GM21526 (cell line): ENCODE measurements around the gene TMEM253.

Experiments
- ATAC-seq: cut with Tn5 transposase; IDR thresholded peaks from one replicate; pipeline ENCODE4 v1.9.1; 2021; ENCODE audit warnings: moderate library complexity; ENCODE audit not compliant: unreplicated experiment, low FRiP score

Gene TMEM253

DNA sequence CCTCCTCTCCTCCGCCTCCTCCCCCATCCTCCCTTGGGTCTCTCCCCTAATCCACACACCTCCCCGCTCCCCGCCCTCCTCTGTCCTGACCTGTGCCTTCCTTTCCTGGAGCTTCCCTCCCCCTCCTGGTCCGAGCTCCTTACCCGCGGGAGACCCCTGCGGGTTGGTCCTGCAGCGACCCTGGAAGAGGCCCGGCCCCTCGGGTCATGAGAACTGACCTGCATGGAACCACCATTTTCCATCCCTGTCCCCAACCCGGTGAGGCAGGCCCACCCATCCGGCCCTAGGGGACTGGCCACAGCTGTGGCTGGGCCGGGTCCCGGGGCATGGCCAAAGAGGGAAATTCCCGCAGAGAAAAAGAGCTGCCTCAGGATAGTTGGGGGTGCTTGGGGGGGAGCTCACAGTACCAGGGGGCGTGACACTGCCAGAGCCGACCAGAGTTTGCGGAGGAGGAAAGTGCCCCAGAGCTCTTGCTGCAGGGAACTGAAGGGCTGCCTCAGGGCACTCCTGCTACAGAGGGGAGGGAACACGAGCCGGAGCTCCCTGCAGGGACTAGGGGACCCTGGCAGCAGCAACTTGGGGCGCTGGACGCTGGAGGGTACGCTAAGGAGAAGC lies 30.1 kb upstream of the TMEM253 start:
- no peak for ATAC-seq

DNA sequence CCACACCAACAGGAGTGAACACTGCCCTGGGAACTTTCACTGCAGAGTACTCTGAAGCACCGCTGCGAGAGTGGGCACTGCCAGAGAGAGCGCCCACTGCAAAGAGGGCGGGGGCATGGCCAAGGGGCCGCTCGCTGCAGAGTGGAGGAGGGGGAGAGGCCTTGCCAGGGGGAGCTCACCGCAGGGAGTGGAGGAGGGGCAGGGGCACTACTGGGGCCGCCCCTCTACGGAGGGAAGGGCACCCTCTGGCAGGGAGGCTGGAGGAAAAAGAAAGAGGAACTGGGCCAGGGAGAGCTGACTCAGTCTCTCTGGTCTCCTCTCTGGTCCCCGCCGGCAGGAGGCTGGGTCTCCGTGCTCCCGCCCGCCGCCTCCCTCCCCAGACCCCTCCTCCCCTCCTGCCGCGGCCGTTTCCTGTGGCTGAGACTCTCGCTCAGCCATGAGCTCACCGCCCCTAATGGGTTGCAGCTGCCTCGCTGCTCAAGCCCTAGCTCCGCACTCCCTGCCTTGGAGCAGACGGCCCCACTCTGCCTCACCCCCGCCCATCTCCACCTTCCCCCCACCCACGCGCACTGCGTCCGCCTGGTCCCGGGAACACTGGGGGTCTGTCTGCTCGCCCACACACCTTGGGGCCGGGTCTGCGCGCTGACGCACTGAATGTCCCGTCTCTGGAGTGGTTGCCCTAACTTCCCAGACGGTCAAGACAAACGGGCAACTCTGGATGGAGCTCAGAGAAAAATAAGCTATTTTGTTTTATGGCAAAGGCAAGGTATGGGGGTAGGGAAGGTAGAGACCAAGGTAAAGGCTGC lies 29.4 kb upstream of the TMEM253 start:
- peak; percentile 67 for ATAC-seq

DNA sequence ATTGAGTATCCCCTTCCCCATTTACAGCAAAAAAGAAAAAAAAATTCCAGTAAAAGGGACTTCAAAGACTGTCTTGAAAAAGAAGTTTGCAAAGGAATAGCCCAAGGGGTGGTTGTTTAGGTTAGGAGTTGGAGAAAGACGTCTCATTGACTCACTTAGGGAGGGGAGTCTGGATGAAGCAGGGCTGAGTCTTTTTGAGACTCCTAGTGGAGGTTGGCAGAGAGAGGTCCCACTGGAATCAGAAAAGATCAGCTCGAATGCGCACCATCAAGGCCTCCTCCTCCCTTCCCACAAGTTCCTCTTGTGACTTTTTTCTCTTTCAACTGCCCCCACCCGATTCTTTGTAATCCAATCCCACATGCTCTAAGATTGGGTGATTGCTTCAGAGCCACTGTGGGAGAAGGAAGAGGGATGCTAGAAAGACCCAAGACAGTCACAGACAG lies 28.8 kb upstream of the TMEM253 start:
- ATAC-seq: no peak

DNA sequence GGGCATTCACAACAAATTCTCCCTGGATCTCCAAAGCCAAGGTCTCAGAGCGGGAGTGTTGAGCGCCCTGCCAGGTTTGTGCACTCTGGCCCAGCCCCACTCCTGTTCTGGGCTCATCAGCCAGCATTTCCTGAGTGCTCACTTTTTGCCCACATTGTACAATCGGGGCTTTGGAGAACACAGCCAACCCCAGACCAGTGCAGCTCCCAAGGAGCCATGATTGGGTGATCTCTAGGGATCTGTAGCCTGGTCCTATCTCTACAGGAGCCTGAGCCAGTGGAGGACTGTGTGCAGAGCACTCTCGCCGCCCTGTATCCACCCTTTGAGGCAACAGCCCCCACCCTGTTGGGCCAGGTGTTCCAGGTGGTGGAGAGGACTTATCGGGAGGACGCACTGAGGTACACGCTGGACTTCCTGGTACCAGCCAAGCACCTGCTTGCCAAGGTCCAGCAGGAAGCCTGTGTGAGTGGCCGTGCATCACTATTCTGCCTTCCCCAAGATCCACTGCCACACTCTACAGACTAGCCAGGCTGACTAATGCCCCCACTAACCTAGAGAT lies 28.0 kb upstream of the TMEM253 start:
- ATAC-seq: no peak

DNA sequence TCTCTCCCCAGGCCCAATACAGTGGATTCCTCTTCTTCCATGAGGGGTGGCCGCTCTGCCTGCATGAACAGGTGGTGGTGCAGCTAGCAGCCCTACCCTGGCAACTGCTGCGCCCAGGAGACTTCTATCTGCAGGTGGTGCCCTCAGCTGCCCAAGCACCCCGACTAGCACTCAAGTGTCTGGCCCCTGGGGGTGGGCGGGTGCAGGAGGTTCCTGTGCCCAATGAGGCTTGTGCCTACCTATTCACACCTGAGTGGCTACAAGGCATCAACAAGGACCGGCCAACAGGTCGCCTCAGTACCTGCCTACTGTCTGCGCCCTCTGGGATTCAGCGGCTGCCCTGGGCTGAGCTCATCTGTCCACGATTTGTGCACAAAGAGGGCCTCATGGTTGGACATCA lies 26.9 kb upstream of the TMEM253 start:
- no peak for ATAC-seq

DNA sequence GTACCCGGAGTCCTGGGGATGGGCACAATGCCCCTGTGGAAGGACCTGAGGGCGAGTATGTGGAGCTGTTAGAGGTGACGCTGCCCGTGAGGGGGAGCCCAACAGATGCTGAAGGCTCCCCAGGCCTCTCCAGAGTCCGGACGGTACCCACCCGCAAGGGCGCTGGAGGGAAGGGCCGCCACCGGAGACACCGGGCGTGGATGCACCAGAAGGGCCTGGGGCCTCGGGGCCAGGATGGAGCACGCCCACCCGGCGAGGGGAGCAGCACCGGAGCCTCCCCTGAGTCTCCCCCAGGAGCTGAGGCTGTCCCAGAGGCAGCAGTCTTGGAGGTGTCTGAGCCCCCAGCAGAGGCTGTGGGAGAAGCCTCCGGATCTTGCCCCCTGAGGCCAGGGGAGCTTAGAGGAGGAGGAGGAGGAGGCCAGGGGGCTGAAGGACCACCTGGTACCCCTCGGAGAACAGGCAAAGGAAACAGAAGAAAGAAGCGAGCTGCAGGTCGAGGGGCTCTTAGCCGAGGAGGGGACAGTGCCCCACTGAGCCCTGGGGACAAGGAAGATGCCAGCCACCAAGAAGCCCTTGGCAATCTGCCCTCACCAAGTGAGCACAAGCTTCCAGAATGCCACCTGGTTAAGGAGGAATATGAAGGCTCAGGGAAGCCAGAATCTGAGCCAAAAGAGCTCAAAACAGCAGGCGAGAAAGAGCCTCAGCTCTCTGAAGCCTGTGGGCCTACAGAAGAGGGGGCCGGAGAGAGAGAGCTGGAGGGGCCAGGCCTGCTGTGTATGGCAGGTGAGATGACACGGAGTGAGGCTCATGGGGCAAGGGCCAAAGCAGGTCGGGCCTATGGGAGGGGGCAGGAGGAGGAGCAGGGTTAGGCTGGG lies 26.2 kb upstream of the TMEM253 start:
- no peak for ATAC-seq

DNA sequence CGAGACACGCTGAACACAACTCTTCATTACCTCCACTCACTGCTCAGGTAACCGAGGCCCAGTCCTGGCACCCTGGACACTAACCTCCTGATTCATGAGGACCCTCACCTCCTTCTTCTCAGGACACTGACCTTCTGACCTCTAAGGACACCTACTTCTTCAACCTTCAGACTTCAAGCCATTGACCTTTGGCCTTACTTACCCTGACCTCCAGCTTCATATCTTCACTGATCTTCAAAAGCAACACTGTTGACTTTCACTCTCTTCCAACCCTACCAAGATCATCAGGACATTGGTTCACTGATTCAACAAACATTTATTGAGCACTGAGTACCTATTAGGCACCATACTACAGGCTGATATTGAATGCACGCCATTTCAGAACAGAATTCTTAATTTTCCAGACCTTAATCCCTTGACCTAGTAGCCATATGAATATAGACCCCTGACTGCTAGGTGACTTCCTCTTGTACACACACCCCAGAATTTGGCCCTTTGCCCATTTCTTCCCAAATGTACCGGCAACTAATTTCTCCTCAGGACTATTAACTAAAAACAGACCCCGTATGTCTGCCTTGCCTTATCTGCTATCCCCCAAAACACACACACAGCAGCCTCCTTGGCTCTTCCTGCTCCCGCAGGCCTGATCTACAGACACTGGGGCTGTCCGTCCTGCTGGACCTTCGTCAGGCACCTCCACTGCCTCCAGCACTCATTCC lies 25.0 kb upstream of the TMEM253 start:
- ATAC-seq: no peak

DNA sequence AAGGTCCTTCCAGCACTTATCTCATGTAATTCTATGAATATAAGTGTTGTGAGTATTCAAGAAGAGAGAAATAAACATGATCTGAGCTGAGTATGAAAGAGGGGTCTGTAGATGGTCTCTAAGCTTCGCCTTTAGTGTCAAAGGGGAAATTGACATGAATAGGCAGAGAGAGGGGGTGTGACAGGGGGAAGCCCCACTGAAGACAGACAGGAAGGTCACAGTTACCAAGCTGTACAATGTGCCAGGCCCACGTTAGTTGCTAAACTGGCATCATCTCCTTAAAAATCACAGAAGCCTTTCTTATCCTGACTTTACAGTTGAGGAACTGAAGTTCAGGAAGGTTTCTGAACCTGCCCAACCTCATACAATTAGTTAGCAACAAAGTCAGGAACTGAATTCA lies 23.2 kb upstream of the TMEM253 start:
- ATAC-seq: no peak

DNA sequence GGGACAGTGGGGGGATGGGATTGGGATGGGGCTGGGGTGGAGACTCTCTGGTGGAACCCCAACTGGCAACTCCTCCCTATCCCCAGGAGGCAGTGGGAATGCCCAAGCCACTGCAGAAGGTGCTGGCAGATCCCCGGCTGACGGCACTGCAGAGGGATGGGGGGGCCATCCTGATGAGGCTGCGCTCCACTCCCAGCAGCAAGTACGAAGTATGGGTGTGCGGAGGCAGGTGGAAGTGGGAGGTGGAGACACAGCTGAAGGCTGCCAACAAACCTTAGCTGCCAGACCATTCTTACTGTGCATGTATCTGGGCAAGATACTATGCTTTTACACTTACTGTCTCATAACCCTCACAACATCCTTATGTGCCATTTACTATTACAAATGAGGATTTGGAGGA lies 22.6 kb upstream of the TMEM253 start:
- no peak for ATAC-seq

DNA sequence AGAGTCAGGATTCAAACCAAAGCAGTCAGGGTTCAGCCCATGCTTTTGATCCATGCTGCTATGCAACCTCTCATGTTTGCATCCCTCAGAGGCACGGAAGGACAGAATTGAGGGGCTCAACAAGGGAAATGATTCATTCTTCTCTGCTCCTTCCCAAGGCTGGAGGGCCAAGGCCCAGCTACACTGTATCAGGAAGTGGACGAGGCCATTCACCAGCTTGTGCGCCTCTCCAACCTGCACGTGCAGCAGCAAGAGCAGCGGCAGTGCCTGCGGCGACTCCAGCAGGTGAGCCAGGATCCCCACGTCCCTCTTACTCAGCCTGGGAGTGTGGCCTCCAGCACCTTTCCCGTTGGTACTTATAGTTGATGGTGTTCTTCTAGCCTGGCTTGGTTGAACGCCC lies 22.1 kb upstream of the TMEM253 start:
- no peak for ATAC-seq

DNA sequence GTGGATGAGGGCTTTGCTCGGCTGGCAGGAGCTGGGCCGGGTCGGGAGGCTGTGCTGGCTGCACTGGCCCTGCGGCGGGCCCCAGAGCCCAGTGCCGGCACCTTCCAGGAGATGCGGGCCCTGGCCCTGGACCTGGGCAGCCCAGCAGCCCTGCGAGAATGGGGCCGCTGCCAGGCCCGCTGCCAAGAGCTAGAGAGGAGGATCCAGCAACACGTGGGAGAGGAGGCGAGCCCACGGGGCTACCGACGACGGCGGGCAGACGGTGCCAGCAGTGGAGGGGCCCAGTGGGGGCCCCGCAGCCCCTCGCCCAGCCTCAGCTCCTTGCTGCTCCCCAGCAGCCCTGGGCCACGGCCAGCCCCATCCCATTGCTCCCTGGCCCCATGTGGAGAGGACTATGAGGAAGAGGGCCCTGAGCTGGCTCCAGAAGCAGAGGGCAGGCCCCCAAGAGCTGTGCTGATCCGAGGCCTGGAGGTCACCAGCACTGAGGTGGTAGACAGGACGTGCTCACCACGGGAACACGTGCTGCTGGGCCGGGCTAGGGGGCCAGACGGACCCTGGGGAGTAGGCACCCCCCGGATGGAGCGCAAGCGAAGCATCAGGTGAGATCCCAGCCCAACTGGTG lies 19.2 kb upstream of the TMEM253 start:
- ATAC-seq: no peak

DNA sequence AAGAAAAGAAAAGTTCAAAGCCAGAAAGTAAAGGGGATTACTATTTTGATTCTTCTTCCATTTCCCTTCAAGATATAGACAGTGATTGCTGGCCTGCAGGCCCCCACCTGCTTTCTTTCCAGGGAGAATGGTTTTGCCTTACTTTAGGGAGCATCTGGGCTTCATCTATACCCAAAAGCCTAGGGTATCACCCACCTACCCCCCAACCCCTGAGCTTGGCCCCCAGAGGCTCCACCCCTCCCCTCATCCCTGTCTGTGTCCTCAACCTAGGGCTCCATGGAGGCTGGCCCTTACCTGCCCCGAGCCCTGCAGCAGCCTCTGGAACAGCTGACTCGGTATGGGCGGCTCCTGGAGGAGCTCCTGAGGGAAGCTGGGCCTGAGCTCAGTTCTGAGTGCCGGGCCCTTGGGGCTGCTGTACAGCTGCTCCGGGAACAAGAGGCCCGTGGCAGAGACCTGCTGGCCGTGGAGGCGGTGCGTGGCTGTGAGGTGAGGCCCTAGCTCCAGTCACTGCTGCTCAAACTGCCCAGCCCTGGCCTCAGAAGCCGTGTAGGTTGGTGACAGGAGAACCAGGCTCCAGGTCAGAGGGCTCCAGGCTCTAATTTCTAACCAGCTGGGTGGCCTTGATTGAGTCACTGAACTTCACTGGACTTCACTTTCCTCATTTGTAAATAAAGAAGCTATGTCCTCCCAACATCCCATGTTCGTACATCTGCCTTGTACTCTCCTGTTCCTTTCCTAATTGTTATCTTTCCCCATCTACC lies 17.1 kb upstream of the TMEM253 start:
- no peak for ATAC-seq

DNA sequence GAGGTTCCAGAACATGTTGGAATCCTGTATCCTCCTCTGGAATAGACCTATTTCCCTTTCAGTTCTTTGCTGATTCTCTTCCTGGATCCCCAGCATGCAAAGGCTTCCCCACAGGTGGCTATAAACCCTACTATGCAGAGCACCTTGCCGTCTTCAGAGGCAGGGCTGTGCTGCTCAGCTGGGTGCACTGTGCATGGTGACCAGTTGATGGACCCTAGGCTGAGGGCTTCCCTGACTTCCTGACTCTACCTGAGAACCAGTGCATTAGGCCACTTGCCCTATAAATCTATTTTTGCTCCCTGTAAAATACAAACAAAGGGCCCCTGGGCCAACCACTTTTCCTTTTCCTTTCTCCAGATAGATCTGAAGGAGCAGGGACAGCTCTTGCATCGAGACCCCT lies 16.5 kb upstream of the TMEM253 start:
- no peak for ATAC-seq

DNA sequence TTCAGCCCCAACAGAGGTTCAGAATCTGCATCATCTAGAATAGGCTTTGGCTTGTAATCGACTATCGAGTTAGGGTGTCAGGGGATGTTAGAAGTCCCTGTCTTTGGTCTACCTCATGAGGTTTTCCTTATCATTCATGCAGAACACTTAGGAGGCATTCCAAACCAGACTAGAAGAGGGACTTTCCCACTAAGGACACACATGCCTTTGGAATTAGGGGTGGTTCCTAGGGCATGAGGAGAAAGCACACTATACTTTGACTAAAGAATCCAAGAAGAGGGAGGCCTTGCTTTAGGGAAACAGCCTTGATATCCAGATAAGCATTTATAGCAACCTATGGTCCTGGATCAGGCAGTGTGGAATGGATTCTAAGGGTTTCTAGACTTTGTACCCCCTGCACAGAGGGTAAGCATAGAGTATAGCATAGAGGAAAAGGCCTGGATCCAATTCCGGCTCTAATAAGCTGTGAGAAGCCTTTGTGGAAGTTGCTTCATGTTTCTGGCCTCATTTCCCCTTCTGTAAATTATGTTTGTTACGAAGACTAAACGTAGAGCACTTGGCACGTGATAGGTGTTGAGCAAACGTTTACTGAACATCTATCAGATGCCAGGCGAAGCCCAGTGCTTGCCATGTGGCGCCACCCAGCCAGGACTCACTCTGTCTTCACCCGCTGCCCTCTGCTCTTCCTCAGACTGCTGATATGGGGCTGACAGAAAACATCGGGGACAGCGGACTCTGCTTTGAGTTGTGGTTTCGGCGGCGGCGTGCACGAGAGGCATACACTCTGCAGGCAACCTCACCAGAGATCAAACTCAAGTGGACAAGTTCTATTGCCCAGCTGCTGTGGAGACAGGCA lies 15.6 kb upstream of the TMEM253 start:
- no peak for ATAC-seq

DNA sequence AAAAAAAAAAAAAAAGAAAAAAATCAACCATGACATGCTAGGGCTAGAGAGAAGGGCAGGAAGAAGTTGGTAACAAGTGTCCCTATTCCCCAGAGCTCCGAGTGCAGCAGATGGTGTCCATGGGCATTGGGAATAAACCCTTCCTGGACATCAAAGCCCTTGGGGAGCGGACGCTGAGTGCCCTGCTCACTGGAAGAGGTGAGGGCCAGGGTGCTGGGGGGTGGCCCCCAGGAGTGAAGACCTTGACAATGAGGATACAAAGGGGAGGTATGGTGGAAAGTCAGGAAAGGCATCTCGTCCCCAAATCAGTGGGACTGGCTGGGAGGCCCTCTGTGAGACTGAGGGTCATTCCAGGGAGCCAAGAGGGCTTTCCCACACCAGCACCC lies 14.0 kb upstream of the TMEM253 start:
- no peak for ATAC-seq

DNA sequence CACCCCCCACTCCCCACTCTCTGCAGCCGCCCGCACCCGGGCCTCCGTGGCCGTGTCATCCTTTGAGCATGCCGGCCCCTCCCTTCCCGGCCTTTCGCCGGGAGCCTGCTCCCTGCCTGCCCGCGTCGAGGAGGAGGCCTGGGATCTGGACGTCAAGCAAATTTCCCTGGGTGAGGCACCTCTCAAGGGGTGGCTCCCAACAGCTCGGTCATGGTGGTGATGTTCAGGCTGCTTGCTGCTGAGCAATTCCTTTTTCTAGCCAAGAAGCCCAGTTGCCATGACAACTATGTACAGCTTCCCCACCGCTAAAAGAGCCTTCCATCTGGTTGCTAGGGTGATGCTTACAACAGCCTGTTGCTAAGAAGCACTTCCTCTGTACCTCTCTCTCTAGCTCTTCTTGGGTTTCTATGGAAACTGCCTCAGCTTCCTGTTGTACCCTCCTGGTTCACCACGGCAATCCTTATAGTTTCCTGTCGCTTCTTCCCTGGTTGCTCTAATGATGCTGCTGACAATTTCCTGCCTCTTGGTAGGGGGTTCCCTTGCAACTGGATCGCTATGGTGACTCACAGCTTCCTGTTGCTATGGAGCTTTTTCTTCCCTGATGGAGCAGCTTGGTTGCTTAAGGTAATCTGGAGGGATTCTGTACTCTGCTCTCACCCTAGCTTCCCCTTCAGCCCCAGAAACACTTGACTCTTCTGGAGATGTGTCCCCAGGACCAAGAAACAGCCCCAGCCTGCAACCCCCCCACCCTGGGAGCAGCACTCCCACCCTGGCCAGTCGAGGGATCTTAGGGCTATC lies 13.4 kb upstream of the TMEM253 start:
- peak; percentile 57 for ATAC-seq

DNA sequence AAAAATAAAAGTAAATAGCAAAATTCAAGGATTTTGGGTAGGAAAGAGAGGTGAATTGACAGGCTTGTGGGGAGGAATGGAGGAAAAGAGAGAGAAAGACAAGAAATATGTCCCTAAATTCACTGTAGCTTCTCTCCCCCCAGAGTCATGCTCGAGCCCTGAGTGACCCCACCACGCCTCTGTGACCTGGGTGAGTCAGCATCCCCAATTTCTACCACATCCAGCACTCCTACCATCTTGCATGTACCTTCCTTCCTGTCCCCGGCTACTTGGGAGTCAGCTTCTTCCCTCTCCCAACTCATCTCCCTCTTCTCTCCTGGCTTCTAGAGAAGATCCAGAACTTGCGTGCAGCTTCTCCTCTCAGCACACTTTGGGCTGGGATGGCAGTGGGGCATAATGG lies 12.2 kb upstream of the TMEM253 start:
- ATAC-seq: no peak

DNA sequence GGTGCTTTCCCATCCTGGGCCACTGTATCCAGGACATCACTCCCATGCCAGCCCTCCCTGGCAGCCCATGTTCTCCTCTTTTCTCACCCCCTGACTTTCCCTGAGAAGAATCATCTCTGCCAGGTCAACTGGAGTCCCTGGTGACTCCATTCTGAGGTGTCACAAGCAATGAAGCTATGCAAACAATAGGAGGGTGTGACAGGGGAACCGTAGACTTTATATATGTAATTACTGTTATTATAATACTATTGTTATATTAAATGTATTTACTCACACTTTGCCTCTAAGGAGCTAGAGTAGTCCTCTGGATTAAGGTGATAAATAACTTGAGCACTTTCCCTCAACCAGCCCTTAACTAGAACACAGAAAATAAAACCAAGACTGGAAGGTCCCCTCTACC lies 11.6 kb upstream of the TMEM253 start:
- ATAC-seq: no peak
